HepG2 (cell line): Measurements from ENCODE around the gene POLR1G. TPM values are rescaled to one million over a fixed set of nuclear protein-coding genes. Genes with fewer than 3 reads are reported as not detected.

Experiments used
- CAMTA2 ChIP-seq: sonication (generic); formaldehyde crosslinking; IDR thresholded peaks from 2 replicates; pipeline ENCODE4 v1.4.0; 2020; ENCODE audit warnings: mild to moderate bottlenecking, missing genetic modification reagents, borderline replicate concordance
- CENPT ChIP-seq: sonication (generic); formaldehyde crosslinking; IDR thresholded peaks from 2 replicates; pipeline ENCODE4 v1.8.0; 2022; ENCODE audit warnings: low read depth, mild to moderate bottlenecking, moderate library complexity, missing genetic modification reagents
- DNMT3B ChIP-seq: conservative IDR thresholded peaks from 2 replicates; pipeline ENCODE4 v1.6.1; 2016; ENCODE audit warnings: missing biosample characterization, control low read depth
- HNRNPK ChIP-seq: fragments of 200-400 bp; formaldehyde crosslinking; IDR thresholded peaks from 2 replicates; pipeline ENCODE4 v1.6.1; 2018; ENCODE audit warnings: low read length, low read depth, moderate library complexity, mild to moderate bottlenecking; ENCODE audit not compliant: poor library complexity, severe bottlenecking
- MEIS1 ChIP-seq: sonication (generic); formaldehyde crosslinking; IDR thresholded peaks from 2 replicates; pipeline ENCODE4 v1.9.0; 2021; ENCODE audit warnings: mild to moderate bottlenecking, missing genetic modification reagents, moderate library complexity, borderline replicate concordance
- NR2F2 ChIP-seq: IDR thresholded peaks from 2 replicates; pipeline ENCODE4 v1.6.1; 2012; ENCODE audit warnings: low read depth, inconsistent platforms, borderline replicate concordance
- RBM22 ChIP-seq: fragments of 200-400 bp; formaldehyde crosslinking; optimal IDR thresholded peaks from 2 replicates; pipeline ENCODE3; 2017; ENCODE audit warnings: mild to moderate bottlenecking, low read length, moderate library complexity
- TCF12 ChIP-seq, 2 experiments: fragments of 450-650 bp in 1 of 2; sonication (generic) in 1 of 2; formaldehyde crosslinking in 1 of 2; IDR thresholded peaks; 2 replicates each; pipeline versions ENCODE4 v1.6.1 to v1.8.0; 2017 to 2022; ENCODE audit warnings: antibody characterized with exemption in 1 of 2, mild to moderate bottlenecking in 1 of 2, missing genetic modification reagents in 1 of 2, moderate library complexity in 1 of 2
- ZNF598 ChIP-seq: sonication (generic); formaldehyde crosslinking; IDR thresholded peaks from 2 replicates; pipeline ENCODE4 v1.5.1; 2020; ENCODE audit warnings: mild to moderate bottlenecking, missing genetic modification reagents, borderline replicate concordance
- ZNF839 ChIP-seq: sonication (generic); formaldehyde crosslinking; IDR thresholded peaks from 2 replicates; pipeline ENCODE4 v1.4.0; 2020; ENCODE audit warnings: missing genetic modification reagents, mild to moderate bottlenecking, borderline replicate concordance
- polyA plus RNA-seq, 8 experiments: library from polyadenylated mRNA; depleted of rRNA in 3 of 8; stranded (reverse) in 7 of 8; unstranded in 1 of 8; fragments of >200 nt; fragmentation: Illumina TruSeq in 4 of 8; extraction: Trizol in 4 of 8; gene quantifications; 2 replicates each; pipeline versions ENCODE4 v1.2.1 to v1.2.3, GENCODE V29; 2011 to 2016; ENCODE audit warnings: low read depth in 4 of 8, missing spikeins in 1 of 8, mixed read lengths in 1 of 8; ENCODE audit not compliant: insufficient read depth in 1 of 8
- total RNA-seq, 5 experiments: library from RNA; depleted of rRNA; stranded (reverse); fragments of >200 nt; fragmentation: Illumina TruSeq; extraction: Trizol; gene quantifications; 2 replicates each; pipeline ENCODE4 v1.2.3, GENCODE V29; 2016; ENCODE audit warnings: low read depth in 1 of 5
- TF ChIP-seq, protein P1 (sequence below): sonication (generic); formaldehyde crosslinking; IDR thresholded peaks from 2 replicates; pipeline ENCODE4 v1.4.0; 2020; ENCODE audit warnings: missing genetic modification reagents, mild to moderate bottlenecking, borderline replicate concordance
- TF ChIP-seq, protein P2 (sequence below): IDR thresholded peaks from 2 replicates; pipeline ENCODE4 v1.4.0; 2020; ENCODE audit warnings: mild to moderate bottlenecking, missing genetic modification reagents
- TF ChIP-seq, protein P3 (sequence below): sonication (generic); formaldehyde crosslinking; IDR thresholded peaks from 2 replicates; pipeline ENCODE4 v1.8.1; 2023; ENCODE audit warnings: mild to moderate bottlenecking, missing genetic modification reagents
- TF ChIP-seq, protein P4 (sequence below): sonication (generic); formaldehyde crosslinking; IDR thresholded peaks from 2 replicates; pipeline ENCODE4 v1.8.0; 2022; ENCODE audit warnings: missing genetic modification reagents, mild to moderate bottlenecking, borderline replicate concordance
- TF ChIP-seq, protein P5 (sequence below): sonication (generic); formaldehyde crosslinking; IDR thresholded peaks from 2 replicates; pipeline ENCODE4 v1.4.0; 2020; ENCODE audit warnings: low read depth, mild to moderate bottlenecking, missing genetic modification reagents

Gene POLR1G
- total and polyA plus RNA-seq, 2 of the 13 experiments (the other 11 are each of a cell fraction or from before 2014, with no cell fraction given), result 3.5 to 20.8 TPM

DNA sequence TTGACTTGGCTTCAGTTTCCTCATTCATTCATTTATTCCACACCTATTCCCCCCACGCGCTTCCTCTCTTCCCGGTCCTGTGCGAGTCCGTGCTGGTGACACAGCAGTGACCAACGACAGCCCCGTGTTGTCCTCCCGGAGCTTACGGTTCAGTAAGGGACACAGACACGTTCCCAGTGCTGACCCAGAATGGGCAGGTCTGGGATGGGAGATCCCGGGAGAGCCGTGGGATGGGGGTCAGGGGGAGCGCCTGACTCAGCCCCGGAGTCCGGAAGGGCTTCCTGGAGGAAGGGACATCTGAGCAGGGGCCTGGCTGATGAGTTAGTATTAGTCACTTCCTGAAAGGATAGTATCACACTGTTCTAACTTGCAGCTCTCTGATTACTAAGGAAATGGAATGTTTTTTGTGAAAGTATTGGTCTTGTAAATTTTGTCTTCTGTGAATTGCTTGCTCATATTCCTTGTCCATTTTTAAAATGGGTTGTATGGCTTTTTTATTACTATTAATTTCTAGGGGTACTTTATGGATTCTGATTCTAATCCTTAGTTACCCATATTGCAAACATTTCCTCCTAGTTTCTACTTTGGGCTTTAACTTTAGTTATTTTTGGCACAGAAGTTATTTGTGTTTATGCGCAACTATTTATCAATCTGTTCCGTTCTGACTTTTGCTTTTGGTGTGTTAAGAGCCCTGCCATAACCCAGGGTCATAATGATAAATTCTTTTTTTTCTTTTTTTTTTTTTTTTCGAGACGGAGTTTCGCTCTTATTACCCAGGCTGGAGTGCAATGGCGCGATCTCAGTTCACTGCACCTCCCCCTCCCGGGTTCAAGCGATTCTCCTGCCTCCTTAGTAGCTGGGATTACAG, 18.0 kb downstream of the POLR1G start (continued):
- TF ChIP-seq, protein P1, sequence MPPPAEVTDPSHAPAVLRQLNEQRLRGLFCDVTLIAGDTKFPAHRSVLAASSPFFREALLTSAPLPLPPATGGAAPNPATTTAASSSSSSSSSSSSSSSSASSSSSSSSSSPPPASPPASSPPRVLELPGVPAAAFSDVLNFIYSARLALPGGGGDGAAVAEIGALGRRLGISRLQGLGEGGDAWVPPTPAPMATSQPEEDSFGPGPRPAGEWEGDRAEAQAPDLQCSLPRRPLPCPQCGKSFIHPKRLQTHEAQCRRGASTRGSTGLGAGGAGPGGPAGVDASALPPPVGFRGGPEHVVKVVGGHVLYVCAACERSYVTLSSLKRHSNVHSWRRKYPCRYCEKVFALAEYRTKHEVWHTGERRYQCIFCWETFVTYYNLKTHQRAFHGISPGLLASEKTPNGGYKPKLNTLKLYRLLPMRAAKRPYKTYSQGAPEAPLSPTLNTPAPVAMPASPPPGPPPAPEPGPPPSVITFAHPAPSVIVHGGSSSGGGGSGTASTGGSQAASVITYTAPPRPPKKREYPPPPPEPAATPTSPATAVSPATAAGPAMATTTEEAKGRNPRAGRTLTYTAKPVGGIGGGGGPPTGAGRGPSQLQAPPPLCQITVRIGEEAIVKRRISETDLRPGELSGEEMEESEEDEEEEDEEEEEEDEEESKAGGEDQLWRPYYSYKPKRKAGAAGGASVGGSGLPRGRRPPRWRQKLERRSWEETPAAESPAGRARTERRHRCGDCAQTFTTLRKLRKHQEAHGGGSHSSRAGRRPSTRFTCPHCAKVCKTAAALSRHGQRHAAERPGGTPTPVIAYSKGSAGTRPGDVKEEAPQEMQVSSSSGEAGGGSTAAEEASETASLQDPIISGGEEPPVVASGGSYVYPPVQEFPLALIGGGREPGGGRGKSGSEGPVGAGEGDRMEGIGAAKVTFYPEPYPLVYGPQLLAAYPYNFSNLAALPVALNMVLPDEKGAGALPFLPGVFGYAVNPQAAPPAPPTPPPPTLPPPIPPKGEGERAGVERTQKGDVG, result no peak
- TF ChIP-seq TCF12 (IDR thresholded peaks at IDR 0.05) (no peak), TCF12 (CRISPR knock-in tag; IDR thresholded peaks at IDR 0.05) (no peak), CENPT (no peak), ZNF598 (CRISPR knock-in tag) (0 out of 2 replicates have a peak, but pooled peaks have one; percentile 6), MEIS1 (CRISPR knock-in tag) (no peak), NR2F2 (0 out of 2 replicates have a peak, but pooled peaks have one; percentile 7), RBM22 (peak; percentile 68), HNRNPK (no peak), CAMTA2 (CRISPR knock-in tag) (no peak), DNMT3B (CRISPR knock-in tag) (no peak), ZNF839 (CRISPR knock-in tag) (no peak; the same call in 1 of the 2 replicates)
- TF ChIP-seq, protein P2, sequence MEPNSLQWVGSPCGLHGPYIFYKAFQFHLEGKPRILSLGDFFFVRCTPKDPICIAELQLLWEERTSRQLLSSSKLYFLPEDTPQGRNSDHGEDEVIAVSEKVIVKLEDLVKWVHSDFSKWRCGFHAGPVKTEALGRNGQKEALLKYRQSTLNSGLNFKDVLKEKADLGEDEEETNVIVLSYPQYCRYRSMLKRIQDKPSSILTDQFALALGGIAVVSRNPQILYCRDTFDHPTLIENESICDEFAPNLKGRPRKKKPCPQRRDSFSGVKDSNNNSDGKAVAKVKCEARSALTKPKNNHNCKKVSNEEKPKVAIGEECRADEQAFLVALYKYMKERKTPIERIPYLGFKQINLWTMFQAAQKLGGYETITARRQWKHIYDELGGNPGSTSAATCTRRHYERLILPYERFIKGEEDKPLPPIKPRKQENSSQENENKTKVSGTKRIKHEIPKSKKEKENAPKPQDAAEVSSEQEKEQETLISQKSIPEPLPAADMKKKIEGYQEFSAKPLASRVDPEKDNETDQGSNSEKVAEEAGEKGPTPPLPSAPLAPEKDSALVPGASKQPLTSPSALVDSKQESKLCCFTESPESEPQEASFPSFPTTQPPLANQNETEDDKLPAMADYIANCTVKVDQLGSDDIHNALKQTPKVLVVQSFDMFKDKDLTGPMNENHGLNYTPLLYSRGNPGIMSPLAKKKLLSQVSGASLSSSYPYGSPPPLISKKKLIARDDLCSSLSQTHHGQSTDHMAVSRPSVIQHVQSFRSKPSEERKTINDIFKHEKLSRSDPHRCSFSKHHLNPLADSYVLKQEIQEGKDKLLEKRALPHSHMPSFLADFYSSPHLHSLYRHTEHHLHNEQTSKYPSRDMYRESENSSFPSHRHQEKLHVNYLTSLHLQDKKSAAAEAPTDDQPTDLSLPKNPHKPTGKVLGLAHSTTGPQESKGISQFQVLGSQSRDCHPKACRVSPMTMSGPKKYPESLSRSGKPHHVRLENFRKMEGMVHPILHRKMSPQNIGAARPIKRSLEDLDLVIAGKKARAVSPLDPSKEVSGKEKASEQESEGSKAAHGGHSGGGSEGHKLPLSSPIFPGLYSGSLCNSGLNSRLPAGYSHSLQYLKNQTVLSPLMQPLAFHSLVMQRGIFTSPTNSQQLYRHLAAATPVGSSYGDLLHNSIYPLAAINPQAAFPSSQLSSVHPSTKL (CRISPR knock-in tag), result peak; percentile 23; the same call in 1 of the 2 replicates
- TF ChIP-seq, protein P3, sequence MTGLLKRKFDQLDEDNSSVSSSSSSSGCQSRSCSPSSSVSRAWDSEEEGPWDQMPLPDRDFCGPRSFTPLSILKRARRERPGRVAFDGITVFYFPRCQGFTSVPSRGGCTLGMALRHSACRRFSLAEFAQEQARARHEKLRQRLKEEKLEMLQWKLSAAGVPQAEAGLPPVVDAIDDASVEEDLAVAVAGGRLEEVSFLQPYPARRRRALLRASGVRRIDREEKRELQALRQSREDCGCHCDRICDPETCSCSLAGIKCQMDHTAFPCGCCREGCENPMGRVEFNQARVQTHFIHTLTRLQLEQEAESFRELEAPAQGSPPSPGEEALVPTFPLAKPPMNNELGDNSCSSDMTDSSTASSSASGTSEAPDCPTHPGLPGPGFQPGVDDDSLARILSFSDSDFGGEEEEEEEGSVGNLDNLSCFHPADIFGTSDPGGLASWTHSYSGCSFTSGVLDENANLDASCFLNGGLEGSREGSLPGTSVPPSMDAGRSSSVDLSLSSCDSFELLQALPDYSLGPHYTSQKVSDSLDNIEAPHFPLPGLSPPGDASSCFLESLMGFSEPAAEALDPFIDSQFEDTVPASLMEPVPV (CRISPR knock-in tag), result no peak
- TF ChIP-seq, protein P4, sequence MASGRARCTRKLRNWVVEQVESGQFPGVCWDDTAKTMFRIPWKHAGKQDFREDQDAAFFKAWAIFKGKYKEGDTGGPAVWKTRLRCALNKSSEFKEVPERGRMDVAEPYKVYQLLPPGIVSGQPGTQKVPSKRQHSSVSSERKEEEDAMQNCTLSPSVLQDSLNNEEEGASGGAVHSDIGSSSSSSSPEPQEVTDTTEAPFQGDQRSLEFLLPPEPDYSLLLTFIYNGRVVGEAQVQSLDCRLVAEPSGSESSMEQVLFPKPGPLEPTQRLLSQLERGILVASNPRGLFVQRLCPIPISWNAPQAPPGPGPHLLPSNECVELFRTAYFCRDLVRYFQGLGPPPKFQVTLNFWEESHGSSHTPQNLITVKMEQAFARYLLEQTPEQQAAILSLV (CRISPR knock-in tag), result no peak
- TF ChIP-seq, protein P5, sequence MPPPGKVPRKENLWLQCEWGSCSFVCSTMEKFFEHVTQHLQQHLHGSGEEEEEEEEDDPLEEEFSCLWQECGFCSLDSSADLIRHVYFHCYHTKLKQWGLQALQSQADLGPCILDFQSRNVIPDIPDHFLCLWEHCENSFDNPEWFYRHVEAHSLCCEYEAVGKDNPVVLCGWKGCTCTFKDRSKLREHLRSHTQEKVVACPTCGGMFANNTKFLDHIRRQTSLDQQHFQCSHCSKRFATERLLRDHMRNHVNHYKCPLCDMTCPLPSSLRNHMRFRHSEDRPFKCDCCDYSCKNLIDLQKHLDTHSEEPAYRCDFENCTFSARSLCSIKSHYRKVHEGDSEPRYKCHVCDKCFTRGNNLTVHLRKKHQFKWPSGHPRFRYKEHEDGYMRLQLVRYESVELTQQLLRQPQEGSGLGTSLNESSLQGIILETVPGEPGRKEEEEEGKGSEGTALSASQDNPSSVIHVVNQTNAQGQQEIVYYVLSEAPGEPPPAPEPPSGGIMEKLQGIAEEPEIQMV (CRISPR knock-in tag), result no peak
